COLO668 (cell line): ENCODE measurements around the gene ATP2B2.

Source experiments
- DNase-seq: peaks from one replicate; lab custom pipeline; 2025; ENCODE audit not compliant: unreplicated experiment; lab: John Stamatoyannopoulos, UW

ATP2B2 gene

GRCh38 chr3:10471054-10471688 is 34.2 kb downstream of the ATP2B2 start:
- DNase-seq: no peak

DNA sequence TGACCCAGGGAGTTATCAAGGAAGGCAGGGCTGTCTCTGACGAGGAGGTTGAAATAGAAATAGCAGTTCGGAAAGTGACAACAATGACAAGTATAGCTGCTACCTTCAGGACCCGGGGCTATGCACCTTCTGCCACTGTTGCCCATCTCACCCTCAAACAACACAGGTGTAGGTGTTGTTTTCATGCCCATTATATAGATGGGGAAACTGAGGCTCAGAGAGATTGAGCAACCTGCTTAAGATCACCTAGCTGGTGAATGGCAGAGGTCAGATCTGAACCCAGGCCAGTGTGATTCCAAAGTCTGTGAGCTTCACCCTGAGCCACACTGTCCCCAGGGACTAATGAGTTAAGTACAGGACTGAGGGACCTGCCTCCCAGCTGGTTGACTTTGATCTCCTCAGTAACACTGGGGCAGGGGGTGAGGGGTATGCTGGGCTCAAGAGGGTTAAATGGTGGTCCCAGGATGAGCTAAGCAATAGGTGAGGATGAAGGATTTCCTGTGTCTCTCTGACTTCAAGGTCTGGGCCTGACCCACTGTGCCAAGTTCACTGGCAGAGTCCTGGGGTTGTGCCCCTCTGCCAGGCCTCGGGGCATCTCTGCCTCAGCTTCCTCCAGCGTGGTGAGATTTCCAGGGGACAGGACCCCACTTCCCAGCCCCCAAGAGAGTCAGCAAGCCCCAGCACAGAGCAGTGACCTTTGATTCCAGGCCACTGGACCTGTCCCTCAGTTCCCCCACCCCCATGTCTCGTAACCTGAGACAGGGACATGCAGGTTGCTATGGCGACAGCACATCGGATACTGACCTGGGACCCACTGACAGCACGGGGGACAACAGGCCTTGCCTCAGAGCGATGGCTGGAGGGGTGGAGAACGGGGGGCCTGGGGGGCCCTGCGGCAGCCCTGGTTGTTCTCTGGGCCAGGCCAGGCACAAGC is 35.0 kb downstream of the ATP2B2 start:
- peak; percentile 1 for DNase-seq

- DNase-seq: peak; percentile 1
These were observed 35.8 kb downstream of the ATP2B2 start for GRCh38 chr3:10469441-10470119.

DNA sequence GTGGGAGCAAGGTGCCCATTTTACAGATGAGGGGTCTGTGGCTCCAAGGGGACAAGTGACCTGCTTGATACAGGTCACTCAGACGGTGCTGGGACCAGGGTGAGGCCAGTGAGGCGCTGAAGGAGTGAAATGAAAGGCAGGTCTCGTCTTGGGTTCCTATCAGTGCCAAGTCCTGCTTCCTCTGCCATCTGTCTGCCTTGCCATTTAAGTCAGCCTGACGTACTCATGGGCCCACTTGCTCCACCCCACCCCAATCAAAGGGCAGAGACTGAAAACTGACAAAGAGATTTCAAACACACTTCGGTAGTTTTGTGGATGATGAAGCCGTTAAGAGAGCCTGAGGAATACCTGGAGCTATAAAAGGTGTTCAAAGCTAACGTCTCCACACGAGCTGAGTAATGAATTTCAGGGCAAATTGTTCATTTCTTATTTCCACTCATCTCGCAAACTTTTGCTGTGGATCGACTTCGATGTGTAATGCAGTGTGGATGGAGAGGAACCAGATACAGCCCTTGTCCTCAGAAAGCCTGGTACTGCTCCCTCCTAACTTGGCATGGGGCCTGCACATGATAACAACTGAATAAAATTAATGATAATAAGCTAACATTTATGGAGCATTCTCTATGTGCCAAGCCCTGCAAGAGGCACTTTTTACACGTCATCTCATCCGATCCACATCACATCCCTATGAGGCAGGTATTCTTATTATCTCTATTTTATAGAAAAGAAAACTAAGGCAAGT is 36.6 kb downstream of the ATP2B2 start:
- no peak for DNase-seq

DNA sequence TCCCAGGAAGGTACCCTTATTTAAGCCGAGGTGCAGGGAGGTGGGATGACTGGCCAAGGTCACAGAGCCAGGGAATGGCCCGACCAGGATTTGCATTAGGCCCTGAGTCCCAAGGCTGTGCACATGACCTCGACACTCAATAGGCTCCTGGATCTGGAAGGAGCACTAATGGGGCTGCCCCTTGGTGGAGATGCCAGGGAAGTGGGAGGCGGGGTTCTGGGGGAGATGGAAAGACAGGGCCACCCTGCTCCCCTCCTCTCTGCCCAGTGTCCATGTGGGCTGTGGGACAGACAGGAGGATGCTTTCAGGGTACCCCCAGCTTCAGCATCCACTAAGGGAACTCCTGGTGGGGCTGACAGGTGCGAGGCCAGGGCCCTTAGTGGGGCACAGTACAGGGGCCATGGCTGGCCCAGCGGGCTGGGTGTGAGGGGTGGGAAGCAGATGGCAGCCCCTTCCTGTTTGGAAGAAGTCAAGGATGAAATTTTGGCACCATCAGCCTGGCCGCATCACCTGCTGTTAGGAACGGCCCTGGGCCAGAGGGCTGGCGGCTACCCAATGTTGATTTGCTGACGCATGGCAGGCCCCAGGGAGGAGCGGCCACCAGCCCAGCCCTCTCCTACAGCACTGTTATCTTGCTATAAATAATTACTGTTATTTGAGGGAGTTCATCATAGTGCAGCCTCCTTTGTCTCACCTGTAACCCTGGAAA is 37.3 kb downstream of the ATP2B2 start:
- DNase-seq: no peak

DNA sequence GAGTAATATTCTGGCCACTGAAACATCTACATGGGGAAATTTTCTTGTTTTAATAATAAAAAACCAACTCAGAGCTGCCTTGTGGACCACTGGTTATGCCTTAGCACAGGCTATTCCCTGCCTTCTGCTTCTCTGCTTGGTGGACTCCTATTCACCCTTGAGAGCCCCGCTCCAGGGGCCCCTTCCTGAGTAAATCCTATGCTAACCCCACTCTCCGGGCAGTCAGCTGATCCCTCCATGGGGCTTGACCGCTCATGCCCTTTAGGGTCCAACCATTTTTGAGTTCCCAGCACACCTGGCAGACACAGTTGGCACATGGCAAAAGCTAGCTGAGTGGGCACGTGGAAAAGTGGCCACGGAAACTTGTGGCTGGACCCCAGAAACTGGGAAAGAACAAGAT is 38.2 kb downstream of the ATP2B2 start:
- DNase-seq: no peak

DNA sequence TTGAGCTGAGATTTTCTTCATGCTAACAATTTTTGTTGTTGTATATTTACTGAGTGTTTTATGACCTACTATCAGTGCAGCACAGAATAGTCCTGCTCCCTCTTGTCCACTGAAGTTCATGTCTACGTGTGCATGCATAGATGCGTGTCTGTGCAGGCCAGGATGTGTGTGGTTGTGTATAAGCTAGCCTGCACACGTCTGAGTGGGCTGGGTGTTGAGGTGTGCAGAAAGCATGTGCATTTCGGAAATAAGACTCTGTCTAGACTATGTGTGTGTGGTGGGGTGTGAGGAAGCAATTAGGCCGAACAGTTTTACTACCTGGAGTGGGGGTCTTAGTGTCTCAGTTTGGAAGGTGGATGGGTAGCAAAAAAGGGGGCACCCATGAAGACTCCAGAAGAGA is 39.2 kb downstream of the ATP2B2 start:
- no peak for DNase-seq

DNA sequence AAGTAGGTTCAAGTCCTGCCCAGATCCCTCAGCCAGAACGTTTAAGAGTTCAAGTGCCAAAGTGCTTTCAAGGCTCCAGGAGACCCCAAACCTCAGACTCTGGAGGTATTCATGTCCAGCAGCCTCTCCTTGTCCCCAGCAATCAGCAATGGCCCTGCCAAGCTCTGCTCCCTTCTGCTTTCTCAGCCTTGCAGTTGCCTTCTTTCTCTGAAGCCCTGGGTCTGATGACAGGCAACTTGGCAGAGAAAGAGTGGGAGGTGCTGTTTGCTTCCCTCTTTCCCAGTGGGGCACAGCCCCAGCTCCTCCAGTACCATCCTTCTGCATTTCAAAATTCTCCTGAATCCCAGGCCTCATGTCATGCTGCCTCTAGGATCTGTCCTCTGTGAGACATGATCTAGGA is 40.2 kb downstream of the ATP2B2 start:
- no peak for DNase-seq

GRCh38 chr3:10463533-10464434 is 41.6 kb downstream of the ATP2B2 start:
- DNase-seq: no peak

DNA sequence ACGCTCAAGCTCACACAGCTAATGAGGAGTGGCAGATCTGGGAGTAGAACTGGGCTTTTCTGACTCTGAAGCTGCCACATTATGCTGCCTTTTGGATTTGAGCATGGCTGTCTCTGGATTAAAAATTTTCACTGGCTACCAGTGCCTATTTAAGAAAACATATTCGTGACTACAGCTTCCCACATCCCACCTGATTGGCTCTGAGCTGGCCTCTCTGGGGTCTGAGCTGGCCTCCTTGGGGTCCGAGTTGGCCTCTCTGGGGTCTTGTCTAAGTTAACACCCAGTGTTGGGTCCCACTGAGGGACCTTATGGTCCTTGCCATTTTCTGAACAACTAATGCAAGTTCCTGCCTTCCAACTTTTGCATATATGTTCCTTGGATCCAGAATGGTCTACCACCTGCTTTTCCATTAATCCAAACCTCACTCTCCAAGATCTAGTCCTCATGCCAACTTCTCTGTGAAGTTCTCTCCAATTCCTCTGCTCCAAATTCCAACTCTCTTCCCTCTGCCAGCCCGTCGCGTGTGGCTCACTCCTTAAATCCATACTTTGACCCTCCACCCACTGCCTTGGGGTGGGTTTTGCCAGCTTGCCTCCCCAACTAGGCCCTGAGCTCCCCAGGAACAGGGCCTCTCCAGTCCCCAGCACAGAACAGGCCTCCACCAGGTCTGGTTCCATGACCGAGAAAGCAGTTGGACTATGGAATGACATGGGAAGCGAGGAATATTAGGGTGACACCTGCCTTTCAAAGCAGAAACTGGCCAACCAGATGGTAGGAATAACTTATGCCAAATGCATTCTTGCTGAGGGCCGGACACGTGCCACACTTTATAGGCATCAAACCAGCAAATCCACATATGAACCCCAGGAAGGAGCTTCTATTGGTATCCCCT is 42.5 kb downstream of the ATP2B2 start:
- no peak for DNase-seq

DNA sequence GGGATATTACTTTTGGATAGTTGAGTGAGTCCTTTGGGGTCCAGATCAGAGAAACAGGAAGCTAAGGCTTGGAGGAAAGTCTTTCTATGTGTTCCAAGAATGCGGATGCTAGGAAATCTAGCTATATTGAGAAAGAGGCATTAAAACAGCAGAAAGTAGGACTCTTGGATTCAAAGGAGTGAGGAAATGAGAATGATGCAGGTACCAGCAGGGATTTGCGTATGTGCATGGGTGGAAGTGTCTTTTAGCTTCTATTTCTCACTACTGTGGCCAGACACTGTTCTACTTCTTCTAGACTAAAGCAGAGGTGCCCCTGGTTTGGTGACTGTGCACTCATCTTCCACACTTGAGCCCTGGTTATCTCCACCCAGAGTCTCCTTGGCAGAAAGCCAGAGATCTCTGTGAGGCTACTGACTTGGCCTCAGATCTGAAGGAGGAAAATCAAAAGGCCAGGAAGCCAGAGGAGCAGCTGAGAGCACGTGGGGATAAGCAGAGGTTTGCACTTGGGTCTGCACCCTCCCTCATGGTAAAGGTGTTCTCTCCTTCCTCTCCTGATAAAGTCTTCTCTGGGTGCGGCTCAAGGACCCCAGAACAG is 44.3 kb downstream of the ATP2B2 start:
- DNase-seq: no peak

DNA sequence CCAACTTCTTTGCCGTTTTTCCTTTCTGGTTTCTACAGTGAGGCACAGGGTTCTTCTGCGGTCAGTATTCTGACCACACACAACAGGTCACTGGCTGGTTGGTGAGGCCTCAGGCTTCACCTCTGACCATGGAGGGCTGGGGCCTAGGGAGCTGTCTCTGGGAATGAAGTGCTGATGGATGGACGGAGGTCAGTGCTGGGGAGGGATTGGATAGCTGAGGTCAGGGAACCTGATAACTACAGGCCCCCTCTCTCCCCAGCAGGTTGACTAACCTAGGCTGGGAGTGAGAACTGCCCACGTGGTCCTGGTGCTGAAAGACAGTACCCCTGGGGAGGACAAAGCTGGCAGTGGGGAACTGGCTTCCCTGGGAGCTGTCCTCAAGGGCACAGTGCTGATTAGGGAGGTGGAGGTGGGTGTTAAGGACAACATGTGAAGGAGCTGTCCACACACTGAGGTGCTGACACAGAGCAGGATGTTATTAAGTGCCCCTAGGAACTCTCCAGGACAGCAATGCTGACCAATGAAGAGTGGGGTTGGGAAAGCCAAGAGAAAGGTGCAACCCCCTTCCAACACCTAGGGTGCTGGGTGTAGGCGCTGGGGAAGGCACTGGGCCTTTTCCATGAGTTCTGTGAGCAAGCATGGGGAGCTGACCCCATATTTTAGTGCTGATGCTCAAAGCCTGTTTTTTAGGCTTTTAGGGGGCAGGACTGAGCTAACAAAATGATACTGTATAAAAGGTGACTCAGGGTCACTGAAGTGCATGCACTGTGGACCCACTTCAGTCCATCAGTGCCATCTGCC is 45.2 kb downstream of the ATP2B2 start:
- DNase-seq: no peak

GRCh38 chr3:10457560-10457959 is 47.8 kb downstream of the ATP2B2 start:
- DNase-seq: no peak

GRCh38 chr3:10456981-10457380 is 48.4 kb downstream of the ATP2B2 start:
- no peak for DNase-seq

DNA sequence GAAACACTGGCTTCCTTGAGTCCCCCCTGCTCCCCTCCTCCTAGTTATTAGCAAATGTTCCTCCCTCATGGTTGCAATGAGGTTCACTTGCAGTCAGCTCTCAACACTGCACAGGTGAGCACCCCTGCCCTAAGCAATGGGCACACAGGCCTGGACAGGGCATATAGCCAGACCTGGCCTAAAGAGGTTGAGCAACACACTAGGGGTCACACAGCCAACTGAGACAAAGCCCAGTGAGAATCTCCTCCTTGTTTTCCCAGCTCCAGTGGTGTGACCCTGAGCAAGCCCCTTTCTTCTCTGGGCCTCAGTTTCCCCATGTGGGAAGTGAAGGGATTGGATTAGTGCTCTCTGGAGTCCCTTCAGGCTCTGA is 49.9 kb downstream of the ATP2B2 start:
- DNase-seq: no peak

DNA sequence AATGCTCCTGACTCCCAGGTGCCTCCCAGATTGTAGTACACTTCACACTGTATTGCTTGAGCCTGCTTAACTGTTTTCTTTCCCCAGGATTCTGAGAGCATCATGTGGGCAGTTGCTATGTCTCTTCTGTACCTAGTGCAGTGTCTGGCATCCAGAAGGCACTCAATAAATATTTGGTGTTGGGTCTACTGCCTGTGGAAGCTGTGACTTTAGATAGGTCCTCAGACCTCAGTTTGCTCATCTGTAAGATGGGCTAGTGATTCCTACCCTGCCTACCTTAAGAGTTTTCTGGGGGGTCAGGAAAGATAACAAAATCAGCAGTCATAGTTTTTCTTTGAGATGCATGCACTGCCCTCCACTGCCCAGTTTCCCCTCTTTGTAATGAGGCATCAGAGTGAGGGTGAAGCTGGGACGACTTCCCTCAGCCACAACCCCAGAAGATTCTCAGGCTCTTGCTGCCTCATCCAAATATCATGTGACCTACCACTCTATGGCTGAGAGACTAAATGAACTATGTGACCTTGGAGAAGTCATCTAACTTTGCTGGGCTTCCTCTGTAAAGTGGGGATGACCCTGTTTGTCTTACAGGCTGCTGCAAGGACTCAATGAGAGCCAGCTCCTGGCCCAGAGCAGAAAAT is 50.4 kb downstream of the ATP2B2 start:
- DNase-seq: no peak
